Measurements from ENCODE around the gene MKKS.

Gene MKKS

DNA sequence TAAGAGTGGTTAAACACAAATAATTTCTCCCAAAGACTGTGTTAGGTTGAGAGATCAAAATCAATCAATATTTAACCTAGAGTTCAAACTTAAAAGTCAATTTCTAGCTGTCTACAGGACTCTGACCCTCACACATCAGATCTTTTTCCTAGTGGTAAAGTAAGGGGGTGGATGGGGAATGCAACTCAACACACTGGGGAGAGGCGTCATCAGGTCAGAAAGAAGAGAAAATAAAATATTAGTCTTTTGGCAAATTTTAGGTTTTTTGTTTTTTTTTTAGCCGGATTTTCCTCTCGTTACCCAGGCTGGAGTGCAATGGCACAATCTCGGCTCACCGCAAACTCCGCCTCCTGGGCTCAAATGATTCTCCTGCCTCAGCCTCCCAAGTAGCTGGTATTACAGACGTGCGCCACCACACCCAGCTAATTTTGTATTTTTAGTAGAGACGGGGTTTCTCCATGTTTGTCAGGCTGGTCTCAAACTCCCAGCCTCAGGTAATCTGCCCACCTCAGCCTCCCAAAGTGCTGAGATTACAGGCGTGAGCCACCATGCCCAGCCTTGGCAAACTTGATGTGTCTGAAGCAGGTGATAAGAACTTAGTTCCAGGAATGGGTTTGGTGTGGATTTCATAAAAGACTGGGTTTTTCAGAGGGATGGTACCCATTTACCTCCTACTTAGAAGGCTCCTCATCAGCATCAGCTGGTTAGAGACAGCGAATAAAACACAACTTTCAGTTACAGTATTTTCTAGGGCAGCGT is 65.9 kb downstream of the MKKS start:
- TF ChIP-seq, protein P1, sequence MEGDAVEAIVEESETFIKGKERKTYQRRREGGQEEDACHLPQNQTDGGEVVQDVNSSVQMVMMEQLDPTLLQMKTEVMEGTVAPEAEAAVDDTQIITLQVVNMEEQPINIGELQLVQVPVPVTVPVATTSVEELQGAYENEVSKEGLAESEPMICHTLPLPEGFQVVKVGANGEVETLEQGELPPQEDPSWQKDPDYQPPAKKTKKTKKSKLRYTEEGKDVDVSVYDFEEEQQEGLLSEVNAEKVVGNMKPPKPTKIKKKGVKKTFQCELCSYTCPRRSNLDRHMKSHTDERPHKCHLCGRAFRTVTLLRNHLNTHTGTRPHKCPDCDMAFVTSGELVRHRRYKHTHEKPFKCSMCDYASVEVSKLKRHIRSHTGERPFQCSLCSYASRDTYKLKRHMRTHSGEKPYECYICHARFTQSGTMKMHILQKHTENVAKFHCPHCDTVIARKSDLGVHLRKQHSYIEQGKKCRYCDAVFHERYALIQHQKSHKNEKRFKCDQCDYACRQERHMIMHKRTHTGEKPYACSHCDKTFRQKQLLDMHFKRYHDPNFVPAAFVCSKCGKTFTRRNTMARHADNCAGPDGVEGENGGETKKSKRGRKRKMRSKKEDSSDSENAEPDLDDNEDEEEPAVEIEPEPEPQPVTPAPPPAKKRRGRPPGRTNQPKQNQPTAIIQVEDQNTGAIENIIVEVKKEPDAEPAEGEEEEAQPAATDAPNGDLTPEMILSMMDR (conservative IDR thresholded peaks at IDR 0.05; ENCODE audit: control insufficient read depth, insufficient read depth, low read depth, low read length), result no peak
- no peak overlapping the region for H3K4me3 ChIP-seq (ENCODE audit: control insufficient read depth, low read depth, low read length)

DNA sequence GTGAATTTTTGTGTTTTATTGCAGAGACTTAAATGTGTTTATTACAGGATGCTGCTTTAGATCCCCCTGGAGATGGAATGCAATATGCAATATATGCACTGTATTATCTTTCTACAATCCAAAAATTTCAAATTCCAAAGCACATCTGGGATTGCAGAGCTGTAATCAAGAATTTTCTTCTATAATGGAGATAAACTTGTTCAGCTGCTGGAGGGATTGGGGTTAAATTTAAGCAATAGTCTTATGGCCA is 66.4 kb downstream of the MKKS start:
- H3K4me3 ChIP-seq (ENCODE audit: control insufficient read depth, low read depth, low read length), result no peak overlapping the region
- DNase-seq (ENCODE audit: low read depth), result no peak
- TF ChIP-seq, protein P1 (conservative IDR thresholded peaks at IDR 0.05; ENCODE audit: control insufficient read depth, insufficient read depth, low read depth, low read length), result no peak

More for the DNA sequence above, 65.9 kb downstream of the MKKS start:
- DNase-seq (ENCODE audit: low read depth), result no peak

DNA sequence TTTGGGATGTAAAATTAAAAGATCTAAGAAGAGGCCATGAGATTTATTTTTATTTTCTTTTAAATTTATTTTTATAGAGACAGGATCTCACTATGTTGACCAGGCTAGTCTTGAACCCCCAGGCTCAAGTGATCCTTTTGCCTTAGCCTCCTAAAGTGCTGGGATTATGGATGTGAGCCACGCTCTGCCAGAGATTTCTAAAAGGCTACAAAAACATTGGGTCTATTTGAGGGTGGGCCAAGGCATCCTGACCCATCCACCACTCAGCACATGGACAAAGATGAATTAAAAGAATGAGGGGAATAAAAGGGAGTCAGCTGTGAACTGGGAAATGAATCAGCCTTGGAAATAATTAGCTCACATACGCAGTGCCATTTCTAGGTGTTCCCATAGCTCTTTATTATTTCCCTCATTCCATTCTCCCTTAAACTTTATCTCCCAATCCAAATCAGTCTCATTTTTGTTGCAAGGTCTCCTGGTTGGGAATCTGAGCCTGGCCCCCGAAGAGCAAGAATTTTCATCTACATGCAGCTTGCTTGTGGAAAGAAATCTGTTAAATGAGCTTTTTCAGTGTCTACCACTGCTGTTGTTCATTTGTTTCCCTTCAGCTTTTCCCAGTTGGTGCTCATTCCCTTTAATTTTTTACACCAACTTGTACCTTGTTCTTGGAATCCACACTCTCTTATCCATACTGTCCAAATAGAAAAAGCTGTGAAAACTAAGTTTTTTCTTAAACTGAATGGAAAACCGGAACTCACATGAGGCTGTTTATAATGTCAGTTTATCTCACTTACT is 66.9 kb downstream of the MKKS start:
- TF ChIP-seq, protein P1 (conservative IDR thresholded peaks at IDR 0.05; ENCODE audit: control insufficient read depth, insufficient read depth, low read depth, low read length), result no peak
- no peak for DNase-seq (ENCODE audit: low read depth)
- H3K4me3 ChIP-seq (ENCODE audit: control insufficient read depth, low read depth, low read length), result no peak overlapping the region

DNA sequence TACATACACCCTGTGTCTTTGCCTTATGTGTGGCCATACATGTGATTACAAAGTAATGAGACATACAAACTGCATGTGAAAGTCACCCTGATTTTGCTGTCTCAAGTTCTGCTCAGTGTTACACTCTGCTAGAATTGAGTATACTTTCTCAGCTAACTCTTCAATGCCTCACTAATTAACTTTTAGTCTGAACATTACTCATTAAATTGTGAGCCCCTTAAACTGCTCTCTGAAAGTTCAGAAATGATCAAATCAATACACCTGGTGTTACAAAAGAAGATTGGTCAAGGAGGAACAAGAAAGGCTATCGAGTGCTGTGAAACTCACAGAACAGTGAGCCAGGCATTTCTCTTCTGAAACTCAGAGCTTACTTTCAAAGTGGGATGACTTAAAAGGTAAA is 71.3 kb downstream of the MKKS start:
- H3K4me3 ChIP-seq (ENCODE audit: control insufficient read depth, low read depth, low read length), result no peak overlapping the region
- TF ChIP-seq, protein P1 (conservative IDR thresholded peaks at IDR 0.05; ENCODE audit: control insufficient read depth, insufficient read depth, low read depth, low read length), result no peak
- no peak for DNase-seq (ENCODE audit: low read depth)

DNA sequence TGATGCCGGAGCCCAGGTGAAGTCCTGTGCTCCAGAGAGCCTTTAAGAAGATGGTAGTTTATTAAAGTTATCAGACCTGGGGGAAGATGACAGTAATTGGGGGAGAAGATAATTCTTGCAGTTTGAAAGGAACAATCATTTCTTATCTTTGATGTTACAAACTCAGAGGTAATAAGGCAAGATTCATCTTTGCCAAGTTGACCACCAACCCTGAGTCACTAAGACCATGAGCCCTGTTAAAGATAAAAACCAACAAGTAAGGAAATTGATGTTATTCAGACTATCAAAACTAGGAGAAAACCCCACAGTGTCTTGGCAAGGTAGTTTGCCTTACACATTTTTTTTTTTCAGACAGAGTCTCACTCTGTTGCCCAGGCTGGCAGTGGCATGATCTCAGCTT is 73.1 kb downstream of the MKKS start:
- TF ChIP-seq, protein P1 (conservative IDR thresholded peaks at IDR 0.05; ENCODE audit: control insufficient read depth, insufficient read depth, low read depth, low read length), result no peak
- H3K4me3 ChIP-seq (ENCODE audit: control insufficient read depth, low read depth, low read length), result no peak overlapping the region
- no peak for DNase-seq (ENCODE audit: low read depth)

DNA sequence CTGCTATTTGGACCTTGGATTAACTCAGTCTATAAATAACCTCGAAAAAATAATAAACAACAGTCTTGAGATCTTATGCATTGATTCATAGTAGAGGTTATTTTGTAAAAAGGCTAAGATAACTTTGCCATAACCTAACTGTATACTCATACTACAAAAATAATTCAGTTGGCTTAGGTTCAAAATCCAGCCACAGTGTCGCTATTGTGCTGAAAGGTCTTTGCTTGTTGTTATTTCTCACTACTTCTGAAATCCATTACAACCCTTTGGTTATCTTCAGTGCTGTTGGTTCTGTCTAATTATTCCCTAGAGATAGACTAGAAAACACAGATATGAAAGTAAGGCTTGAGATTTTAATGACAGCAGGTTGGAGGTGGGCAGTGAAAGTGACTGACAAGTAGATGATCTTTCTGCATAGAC is 74.4 kb downstream of the MKKS start:
- TF ChIP-seq, protein P1 (conservative IDR thresholded peaks at IDR 0.05; ENCODE audit: control insufficient read depth, insufficient read depth, low read depth, low read length), result no peak
- no peak for DNase-seq (ENCODE audit: low read depth)
- H3K4me3 ChIP-seq (ENCODE audit: control insufficient read depth, low read depth, low read length), result no peak overlapping the region
